Measurements from ENCODE around the gene BCL10.
"Not testable (repeated sequence)": the region's sequence is repeated elsewhere in the genome, so short reads cannot be mapped to it uniquely, and the experiment has no call there.

The BCL10 gene

DNA sequence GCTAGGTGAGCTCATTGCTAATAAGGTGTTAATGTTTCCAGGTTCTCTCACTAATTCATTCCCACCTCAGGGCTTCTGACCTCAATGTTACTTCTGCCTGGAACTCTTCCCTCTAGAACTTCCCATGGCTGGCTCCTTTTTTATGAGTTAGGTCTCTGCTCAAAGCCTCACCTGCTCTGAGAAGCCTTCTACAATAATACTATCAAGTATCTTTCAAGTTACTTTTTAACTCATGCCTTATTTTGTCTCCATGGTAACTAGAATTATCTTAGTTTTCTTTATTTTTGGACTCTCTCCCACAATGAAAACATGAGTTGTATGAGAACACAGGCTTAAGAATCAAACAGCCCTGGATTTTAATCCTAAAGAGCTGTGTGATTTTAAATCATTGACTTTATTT lies 13.4 kb downstream of the BCL10 start:
- no peak for DNase-seq

DNA sequence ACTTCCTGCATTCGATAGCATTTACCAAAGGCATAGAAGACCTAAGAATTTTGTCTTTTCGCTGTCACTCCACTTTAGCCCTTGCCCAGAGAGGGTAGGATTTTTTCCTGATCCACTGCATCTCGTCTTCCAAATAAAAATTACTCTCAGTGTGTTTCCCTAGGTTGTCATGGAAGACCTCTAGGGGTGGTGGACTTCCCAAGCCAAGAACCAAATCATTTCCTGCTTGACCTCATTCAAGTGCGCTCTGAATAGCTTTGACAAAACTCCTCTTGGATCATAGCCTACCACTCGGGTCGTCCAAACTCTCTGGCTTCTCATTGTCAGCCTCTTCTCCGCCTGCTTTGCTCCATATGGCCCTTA lies 16.5 kb downstream of the BCL10 start:
- no peak for DNase-seq

DNA sequence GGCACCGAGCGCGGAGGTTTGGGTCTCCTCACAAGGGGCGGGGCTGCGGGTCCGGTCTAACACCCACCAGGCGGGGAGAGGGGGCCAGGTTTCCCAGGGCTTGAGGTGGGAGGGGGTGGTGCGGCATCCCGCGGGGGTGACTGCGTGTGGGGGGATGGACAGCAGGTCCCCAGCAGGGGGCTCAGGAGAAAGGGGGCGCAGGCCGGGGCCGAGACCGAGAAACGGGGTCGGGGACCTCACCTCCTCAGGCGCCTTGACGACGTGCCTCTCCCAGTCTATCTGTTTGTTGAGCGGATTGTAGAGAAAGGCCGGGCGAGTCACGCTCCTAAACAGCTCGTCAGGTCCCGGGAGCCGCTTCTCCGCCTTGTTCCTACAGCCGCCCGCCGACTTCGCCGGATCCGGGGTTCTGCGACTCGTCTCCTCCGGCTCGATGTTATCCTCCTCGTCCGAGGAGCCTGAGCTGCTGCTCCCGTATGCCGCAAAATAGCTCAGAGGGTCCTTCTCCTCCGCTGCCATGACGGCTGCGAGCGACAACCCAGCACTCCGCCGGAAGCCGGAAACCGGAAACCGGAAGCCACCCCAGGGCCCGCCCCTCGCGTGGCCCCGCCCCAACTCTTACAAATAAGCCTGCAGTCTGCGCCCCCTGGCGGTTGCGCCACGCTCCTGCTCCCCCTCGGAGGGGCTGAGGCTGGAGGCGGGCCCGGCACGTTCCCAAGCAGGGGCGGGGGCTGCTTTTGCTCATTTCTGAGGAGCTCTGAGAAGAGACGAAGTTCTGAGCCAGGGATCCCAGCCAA lies 17.1 kb downstream of the BCL10 start, which contains the start of gene C1orf52:
TSS of gene C1orf52 (minus strand) at position 545 of the 794 bp plus-strand sequence. CDS start at position 516, 29 bp downstream.
- peak; percentile 90 for DNase-seq

DNA sequence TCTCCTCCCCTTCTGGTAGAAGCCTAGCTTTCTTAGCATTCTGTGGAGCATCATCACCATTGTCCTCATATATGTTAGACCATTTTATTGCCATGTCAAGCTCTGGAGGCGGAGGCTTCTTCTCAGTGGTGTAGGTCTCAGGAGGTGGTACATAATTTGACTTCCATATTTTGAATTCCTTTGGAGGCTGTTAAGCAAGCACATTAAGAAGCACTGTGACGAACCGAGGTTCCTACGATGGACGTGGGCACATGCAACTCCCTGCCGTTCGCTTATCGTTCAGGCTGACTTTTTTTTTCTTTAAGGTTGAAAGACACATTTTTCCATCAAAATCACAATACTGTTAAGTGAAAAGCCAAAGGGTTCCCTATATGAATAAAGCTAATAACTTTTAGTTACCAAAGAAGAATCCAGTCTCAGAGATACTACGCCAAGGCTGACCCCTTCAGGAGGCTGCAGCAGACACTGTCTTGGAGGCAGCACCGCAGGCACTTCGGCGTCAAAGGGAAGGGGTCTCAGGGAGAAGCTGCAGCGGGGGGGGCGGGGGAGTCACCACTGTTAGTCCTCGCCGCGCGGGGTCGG lies 17.8 kb downstream of the BCL10 start:
- DNase-seq, result no peak

DNA sequence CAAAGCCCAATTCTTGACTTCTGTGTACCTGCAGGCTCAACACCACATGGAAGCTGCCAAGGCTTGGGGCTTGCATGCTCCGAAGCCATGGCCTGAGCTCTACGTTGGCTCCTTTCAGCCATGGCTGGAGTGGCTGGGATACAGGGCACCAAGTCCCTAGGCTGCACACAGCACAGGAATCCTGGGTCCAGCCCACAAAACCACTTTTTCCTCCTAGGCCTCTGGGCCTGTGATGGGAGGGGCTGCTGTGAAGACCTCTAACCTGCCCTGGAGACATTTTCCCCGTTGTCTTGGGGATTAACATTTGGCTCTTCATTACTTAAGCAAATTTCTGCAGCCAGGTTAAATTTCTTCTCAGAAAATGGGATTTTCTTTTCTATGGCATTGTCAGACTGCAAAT lies 27.4 kb downstream of the BCL10 start:
- DNase-seq, result not testable (repeated sequence)

DNA sequence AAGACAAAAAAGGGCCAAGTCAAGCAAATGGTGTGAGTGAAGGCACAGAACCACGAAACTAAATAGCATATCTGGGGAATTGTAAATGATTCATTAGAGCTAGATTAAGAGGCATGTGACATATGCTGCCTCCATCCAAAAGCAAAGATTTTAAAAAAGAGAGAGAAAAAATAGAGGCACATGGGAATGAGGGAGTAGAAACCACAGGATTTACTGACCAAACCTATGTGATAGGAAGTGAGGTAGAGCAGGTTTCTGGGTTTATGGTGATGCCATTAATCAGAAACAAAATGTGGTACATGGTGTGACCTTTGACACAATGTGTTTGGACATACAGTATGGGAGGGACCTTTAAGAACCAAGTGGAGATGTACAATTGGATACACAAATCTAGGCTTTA lies 30.5 kb downstream of the BCL10 start:
- no peak for DNase-seq

DNA sequence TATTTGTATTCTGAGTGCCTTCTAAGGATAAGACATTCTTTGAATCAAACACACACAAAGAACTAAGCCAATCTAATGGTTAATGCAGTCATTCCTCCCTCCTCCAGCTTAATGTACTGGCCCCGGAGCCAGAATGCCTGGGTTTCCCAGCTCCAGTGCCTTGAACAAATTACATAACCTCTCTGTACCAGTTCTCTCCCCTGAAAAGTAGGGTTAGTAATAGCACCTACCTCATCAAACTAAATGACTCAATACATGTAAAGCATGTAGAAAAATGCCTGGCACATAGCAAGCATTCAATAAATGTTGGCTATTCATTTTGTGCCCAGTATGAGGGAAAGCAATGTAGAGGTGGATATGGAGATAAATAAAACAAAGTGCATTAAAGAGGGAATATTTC lies 31.0 kb downstream of the BCL10 start:
- no peak for DNase-seq

DNA sequence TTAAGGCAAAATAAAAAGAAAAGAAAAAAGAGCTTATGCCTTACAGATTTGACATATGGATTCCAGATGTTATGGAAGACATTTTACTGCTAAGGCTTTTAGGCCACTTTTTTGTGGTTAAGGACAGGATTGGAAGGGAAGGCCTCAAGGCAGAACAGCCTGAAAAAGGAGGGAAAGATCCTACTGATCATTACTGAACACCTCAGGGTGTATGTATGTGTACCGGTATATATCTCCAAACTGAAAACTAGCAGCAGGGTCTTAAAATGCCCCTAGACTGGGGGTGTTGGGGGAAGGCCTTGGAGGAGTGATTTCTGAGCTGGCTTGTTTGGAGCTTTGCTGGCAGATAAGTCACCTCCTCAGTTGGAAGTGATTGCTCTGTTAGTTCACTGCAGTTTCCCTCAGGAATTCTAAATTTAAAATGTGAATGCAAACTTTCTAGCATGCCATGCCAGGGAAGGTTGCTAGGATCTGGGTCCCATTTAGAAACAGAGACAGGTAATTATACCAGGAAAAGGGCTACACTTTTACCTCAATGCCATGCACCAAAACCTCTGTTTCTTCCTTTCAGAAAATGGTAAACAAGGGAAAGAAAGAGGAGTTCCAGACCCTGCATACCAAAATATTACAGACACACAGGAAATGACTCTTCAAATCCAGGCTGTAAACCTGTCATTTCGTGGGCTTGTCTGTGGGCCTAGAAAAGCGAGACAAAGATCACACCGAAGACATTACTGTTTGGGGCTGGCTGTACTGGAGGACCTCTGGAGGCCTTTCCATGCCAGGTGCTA lies 32.0 kb downstream of the BCL10 start:
- peak; percentile 28 for DNase-seq

DNA sequence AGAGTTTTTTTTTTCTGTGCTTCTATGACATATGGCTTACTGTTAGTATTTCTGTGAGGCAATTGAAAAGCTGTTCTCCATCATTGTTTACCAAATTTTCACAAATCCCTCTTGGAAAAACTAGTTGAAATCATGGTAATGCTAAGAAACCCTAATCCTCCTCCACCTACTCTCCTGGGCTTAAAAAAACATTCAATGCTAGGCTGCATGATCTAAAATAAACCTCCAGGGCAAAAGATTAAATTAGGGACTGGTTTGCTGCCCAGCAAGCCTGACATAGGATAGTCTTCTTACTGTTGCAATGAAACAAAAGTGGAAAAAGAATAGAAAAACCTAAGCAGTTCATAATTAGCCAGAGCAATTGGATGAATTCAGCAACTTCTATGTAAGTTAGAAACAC lies 33.1 kb downstream of the BCL10 start:
- peak; percentile 22 for DNase-seq

DNA sequence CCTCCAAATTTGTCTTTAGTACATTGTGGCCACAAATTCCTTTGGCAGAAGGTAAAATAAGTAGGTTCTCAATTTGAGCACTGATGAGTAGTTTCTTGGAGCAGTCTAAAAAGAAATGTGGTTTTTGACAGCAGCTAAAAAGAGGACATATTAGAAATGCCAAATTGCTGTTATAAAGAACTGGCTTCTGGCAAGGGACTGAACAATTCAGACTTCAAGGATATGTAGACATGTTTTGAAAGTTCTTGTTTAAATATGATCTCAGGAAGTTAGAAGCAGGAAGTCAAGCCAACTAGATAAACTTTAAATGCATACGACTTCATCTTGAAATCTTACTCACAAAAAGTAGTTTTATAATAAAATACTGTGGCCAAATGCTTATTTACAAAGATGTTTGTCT lies 35.8 kb downstream of the BCL10 start:
- no peak for DNase-seq

DNA sequence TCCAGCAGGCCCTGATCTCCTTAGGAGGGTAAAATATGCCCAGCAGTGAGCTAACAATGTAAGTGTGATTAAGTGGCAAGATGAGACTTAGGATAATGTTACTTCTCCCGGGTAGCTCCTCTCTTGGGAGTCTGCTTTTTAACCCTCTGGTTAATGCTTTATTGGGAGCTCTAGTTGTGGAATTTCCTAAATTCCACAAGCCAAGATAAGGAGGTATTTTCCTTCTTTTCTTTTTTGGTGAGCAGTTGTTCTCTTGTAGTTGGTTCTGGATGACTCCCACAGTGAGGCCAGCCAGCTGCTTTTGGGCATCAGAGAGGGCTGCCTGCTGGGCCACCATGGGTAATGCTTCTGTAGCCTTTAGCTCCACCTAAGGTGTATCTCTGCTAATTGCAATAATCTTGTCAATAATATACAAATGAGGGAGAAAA lies 36.2 kb downstream of the BCL10 start:
- peak; percentile 44 for DNase-seq

DNA sequence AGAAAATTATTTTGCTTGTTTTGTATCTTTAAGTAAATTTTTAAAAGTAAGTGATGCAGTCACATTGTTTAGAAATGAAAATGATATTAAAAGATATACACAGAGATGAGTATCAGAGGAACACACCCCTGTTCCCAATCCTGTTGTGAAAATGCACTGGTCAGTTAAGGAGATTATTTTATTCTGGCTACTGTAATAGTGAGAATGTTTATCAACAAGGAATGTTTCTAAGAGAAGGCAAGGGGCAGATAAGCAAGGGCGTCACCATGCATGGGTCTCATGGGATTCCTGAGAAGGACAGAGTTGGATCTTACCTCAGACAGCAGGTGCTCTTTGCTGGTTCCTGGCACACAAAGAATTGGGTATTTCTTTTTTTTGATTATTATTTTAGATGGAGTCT lies 38.8 kb downstream of the BCL10 start:
- no peak for DNase-seq

DNA sequence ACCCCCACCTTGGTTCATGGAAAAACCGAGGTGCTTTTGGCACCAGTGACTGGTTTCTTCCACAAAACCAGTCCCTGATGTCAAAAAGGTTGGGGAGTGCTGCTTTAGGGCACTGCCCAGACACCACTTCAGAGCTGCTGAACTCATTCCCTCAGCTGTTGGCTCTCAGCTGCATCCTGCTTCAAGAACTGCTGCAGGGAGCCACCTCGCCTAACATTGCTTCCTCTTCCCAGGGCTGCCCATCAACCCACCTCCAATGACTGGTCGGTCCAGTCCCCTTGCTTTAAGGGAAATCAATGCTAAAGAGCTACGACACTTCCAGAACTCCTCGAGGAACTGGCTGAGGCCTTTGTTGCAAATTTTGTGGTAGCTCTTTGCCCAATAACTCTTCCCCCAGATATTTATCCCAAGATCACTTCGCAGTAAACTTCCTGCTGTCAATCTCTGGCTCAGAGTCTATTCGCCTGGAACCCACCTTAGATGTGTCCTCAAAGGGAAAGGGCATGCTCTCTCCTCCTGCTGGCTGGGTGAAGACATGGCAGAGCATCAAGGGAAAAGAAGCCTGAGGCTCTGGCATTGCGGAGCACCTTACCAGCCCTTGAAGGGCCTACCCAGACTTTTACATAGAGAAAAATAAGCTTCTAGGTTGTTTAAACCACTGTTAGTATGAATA lies 46.0 kb downstream of the BCL10 start:
- DNase-seq, result peak; percentile 19

DNA sequence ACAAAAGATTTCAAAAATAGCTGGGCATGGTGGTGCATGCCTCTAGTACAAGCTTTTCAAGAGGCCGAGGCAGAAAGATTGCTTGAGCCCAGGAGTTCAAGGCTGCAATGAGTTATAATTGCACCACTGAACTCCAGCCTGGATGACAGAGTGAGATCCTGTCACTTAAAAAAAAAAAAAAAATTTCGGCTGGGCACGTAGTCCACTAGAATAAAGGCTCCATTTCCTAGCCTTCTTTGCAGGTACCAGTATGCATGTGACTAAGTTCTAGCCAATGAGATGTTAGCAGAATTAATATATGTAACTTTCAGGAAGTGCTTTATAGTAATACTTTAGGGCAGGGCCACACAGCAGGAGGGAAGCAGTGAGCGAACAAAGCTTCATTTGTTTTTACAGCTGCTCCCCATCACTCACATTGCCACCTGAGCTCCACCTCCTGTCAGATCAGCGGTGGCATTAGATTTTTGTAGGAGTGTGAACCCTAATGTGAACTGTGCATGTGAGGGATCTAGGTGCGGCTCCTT lies 46.8 kb downstream of the BCL10 start:
- DNase-seq, result peak; percentile 81

DNA sequence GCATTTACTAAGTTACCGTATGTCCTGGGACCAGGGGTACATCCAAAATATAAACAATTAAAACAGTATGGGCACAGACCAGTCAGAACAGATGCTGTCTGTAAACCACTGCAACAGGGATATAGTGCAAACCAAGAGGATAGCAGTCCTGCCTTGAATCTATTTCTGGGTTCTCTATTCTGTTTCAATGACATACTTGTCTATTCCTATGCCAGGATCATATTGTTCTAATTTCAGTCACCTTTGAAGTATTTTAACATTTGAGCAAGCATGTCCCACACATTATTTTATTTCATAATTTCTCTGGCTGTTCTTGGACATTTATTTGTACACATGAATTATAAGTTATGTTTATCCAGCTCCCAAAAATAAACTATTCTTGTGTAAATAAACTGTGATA lies 47.5 kb downstream of the BCL10 start:
- no peak for DNase-seq

DNA sequence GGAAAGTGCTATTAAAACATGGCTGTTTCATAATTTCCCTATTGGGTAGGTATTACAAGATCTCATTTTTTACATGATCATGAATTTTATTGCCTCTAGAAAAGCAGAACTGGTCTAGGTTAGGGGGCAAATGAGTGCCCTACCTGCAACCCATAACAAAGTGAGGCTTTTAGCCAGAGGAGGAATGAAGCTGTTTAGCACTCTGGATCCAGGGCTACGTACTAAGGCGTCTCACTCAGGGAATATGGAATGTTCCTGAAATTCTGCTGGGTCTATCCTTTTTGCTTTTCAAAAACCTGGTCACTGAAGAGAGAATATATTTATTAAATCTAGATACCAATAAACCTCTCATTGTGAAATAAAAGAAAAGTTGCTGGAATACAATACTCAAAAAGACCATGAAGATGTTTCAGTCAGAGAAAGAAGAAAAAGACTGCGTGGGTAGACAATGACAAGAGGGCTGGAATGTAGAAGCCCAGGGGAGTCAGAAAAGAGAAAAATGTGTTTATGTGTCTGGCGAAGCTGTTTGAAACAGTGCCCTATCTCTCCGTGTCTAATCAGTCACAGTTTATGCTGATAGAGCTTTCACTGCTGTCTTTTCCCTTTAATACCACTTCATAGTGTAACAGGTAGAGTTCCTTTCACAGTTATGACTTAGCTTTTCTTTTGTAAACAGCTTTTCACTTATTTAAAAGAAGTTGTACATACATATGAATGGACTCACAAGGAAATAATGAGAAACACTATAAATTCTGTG lies 50.6 kb downstream of the BCL10 start:
- DNase-seq, result no peak

DNA sequence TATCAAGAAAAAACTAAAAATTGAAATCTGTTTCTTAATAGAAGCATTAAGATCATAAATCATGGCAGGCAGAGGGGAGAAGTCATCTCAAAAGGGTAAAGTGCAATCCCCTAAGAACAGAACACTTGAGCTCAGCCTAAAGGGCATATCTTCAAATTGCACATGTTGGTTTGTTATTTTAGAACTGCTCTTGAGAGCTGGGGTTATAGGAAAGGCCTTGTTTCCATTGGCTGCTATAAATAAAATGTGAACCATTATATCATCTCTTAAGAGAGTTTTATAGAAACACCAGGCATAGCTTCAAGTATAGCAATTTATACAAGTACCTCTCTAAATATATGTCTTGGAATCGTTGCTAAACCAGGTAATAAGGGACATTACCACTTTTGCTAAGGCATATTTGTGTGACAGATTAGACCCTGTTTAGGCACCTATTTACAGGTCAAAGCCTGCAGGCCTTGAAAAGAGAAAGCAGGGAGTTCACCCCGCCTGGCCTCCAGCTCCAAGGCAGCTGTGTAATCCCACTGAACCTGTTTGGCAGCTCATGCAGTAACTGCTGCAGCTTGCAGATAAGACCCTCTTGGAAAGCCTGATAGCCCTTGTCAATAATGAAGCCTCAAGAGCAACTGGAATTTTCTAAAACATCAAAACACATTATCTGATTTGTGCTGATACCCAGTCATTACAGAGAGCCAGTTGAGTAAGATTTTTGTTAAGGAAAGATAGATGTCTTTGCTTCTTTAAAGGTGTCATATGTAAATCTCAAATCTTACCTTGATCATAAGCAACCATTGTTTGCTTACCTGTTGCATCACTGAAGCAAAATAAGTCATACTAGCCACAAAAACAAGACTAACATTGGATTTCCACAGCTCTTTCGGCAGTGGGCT lies 51.5 kb downstream of the BCL10 start:
- peak; percentile 9 for DNase-seq

DNA sequence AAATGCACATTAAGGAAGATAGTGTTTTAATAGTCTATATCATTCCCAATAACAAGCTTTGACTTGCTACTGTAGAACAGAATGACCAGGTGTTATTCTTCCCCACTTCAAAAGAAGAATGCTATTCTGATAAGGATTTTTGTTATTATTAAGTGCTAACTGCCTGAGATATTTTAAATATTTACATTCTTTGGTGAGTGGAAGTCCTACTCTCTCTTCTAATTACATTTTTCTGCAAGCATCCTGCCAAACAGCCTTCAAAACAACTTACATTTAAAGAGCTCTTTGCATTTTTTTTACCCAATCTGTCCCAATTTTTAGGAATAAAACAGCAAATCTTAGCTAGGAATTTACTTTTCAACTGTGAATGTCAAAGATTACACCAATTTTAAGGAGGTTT lies 52.1 kb downstream of the BCL10 start:
- DNase-seq, result no peak

DNA sequence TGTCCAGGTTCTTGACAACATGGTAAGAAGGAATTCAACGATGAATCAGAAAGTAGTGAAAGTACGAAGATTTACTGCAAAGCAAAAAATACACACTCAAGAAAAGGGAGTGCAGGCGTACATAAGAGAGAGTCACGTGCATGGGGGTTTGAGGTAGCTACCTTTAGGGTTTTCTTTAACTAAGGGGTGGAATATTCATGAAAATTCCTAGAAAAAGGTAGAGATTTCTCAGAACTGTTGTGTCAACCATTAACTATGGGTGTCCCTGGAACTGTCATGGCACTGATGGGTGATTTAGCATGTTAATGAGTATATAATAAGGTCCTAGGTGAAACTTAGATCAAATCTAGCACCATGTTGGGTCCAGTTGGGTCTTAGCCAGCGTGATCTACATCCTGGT lies 53.1 kb downstream of the BCL10 start:
- DNase-seq, result no peak

DNA sequence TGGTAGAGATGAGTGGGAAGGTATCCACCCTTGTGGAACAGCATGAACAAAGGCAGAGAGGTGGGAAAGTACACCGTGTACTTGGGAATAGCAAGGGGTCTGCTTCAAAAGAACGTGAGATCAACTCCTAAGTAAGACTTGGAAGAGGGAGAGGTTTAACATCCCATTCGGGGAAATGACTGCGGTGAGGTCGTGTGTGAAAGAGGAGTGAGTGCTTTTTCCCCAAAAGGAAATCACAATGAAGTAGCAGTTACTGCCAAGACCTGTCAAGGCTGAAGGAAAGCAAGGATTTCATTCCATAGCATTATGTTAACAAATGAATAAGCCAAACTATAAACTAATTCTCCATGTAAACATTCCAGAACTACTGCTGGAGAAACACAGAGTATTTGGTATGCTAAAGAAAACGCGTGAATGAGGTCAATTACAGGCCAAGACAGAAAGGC lies 55.7 kb downstream of the BCL10 start:
- DNase-seq, result no peak

Measured in NCI-H69 (cell line).